Measurements from ENCODE around the gene B3GNT8.

The B3GNT8 gene

GRCh38 chr19:41428481-41428859, 1.3 kb upstream of the B3GNT8 start:
- in situ Hi-C loops (cut with MboI; ENCODE audit: low pct_unique_long_range_greater_than_20kb, low sequenced_read_pairs, unreplicated experiment): no loop called here
- no peak for DNase-seq (ENCODE audit: low spot score)
- TF ChIP-seq CTCF (IDR thresholded peaks at IDR 0.05; ENCODE audit: extremely low read depth, insufficient read depth, missing control alignments): no peak

- no peak for DNase-seq (ENCODE audit: low spot score)
- in situ Hi-C loops (cut with MboI; ENCODE audit: low pct_unique_long_range_greater_than_20kb, low sequenced_read_pairs, unreplicated experiment): no loop called here
Measured at GRCh38 chr19:41427647-41428480, 690 bp upstream of the B3GNT8 start.

DNA sequence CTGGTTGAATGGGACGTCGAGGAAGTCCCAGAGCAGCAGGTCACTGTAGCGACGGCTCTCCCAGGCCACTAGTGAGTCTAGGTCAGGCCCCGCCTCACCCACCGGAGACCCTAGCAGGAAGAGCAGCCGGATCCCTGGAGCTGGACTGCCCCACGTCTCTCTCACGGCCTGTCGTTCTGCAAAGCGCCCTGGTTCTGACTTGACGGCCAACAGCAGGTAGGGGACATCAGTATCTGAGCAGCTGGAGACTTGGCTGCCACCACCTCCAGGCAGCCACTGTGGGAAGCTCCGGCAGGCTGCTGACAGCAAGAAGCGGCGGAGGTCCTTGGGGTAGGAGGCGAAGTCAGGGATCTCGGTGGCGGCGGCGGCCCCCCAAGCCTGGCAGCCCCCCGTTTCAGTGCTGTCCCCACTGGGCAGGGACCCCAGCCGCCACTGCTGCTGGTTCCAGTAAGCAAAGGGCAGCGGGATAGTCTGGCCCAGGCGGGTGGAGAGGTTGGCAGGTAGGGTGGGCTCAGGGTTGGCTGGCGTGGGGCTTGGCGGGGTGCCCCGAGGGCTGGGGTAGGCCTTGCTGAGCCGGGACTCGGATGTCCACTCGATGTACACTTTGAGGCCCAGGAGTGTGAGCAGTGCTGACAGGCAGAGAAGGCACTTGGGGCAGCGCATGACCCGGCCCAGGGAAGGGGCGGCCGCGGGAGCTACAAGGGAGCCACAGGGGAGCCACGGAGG, 895 bp downstream of the B3GNT8 start:
- DNase-seq (ENCODE audit: low spot score): no peak
- in situ Hi-C loops (cut with MboI; ENCODE audit: low pct_unique_long_range_greater_than_20kb, low sequenced_read_pairs, unreplicated experiment): no loop called here
- no peak for TF ChIP-seq CTCF (IDR thresholded peaks at IDR 0.05; ENCODE audit: extremely low read depth, insufficient read depth, missing control alignments)

More at GRCh38 chr19:41427647-41428480, 690 bp upstream of the B3GNT8 start:
- no peak for TF ChIP-seq CTCF (IDR thresholded peaks at IDR 0.05; ENCODE audit: extremely low read depth, insufficient read depth, missing control alignments)

GRCh38 chr19:41425174-41426115, 1.7 kb downstream of the B3GNT8 start:
- no peak for DNase-seq (ENCODE audit: low spot score)
- TF ChIP-seq CTCF (IDR thresholded peaks at IDR 0.05; ENCODE audit: extremely low read depth, insufficient read depth, missing control alignments): no peak
- in situ Hi-C loops (cut with MboI; ENCODE audit: low pct_unique_long_range_greater_than_20kb, low sequenced_read_pairs, unreplicated experiment): no loop called here

GRCh38 chr19:41424335-41425173, 2.6 kb downstream of the B3GNT8 start:
- in situ Hi-C loops (cut with MboI; ENCODE audit: low pct_unique_long_range_greater_than_20kb, low sequenced_read_pairs, unreplicated experiment): no loop called here
- DNase-seq (ENCODE audit: low spot score): no peak
- no peak for TF ChIP-seq CTCF (IDR thresholded peaks at IDR 0.05; ENCODE audit: extremely low read depth, insufficient read depth, missing control alignments)
